PC-3 (cell line): Measurements from ENCODE around the gene ZNF407. TPM values are rescaled to one million over a fixed set of nuclear protein-coding genes. Genes with fewer than 3 reads are reported as not detected.

ENCODE experiments used
- ATAC-seq: fragments of 200-7000 bp; cut with Tn5 transposase; 2 replicates; pipeline ENCODE4 v1.9.1; 2020; ENCODE audit warnings: mild to moderate bottlenecking, moderate library complexity
- BruUV-seq: library from RNA; stranded (reverse); fragments of 400-500 nt; replicated peaks from 2 replicates; lab custom pipeline; 2021; lab: Mats Ljungman, UMichigan
- CTCF ChIA-PET: fragments of 300-600 bp; sonication (Branson Sonifier 250); formaldehyde crosslinking; loops from one replicate; lab custom pipeline; 2022; ENCODE audit warnings: antibody characterized with exemption; lab: Charles Lee
- POLR2A ChIA-PET: fragments of 300-600 bp; sonication (Branson Sonifier 250); formaldehyde crosslinking; loops from one replicate; lab custom pipeline; 2022; ENCODE audit warnings: antibody characterized with exemption; ENCODE audit not compliant: unreplicated experiment; lab: Charles Lee
- DNase-seq: peaks from one replicate; pipeline ENCODE4 v3.0.0-alpha.2; 2015
- H2AFZ ChIP-seq: fragments of 300-600 bp; sonication (generic); 2 replicates; pipeline ENCODE4 v1.6.0; 2016; ENCODE audit warnings: antibody characterized with exemption, low read length
- H3F3A ChIP-seq: fragments of 300-600 bp; sonication (generic); one replicate; pipeline ENCODE4 v1.6.0; 2017; ENCODE audit warnings: antibody characterized with exemption, low read length, control low read depth, mild to moderate bottlenecking; ENCODE audit not compliant: unreplicated experiment
- H3K27ac ChIP-seq: fragments of 300-600 bp; sonication (generic); 2 replicates; pipeline ENCODE4 v1.5.1; 2016; ENCODE audit warnings: mild to moderate bottlenecking, low read length
- H3K27me3 ChIP-seq: fragments of 300-600 bp; sonication (generic); 2 replicates; pipeline ENCODE4 v1.6.1; 2016; ENCODE audit warnings: low read length, mixed read lengths
- H3K36me3 ChIP-seq: fragments of 300-600 bp; sonication (generic); 2 replicates; pipeline ENCODE4 v1.6.1; 2016; ENCODE audit warnings: low read depth, mixed run types, low read length, mixed read lengths
- H3K4me1 ChIP-seq: fragments of 300-600 bp; sonication (generic); 2 replicates; pipeline ENCODE4 v1.5.1; 2016; ENCODE audit warnings: low read length; ENCODE audit not compliant: insufficient read depth
- H3K4me2 ChIP-seq: fragments of 300-600 bp; sonication (generic); 2 replicates; pipeline ENCODE4 v1.6.0; 2016; ENCODE audit warnings: low read length
- H3K4me3 ChIP-seq: fragments of 300-600 bp; sonication (generic); 2 replicates; pipeline ENCODE4 v1.5.1; 2016; ENCODE audit warnings: mild to moderate bottlenecking, low read length, mixed read lengths
- H3K79me2 ChIP-seq: fragments of 300-600 bp; sonication (generic); 2 replicates; pipeline ENCODE4 v1.6.1; 2017; ENCODE audit warnings: low read length, mixed read lengths
- H3K9ac ChIP-seq: fragments of 300-600 bp; sonication (generic); 2 replicates; pipeline ENCODE4 v1.6.0; 2016; ENCODE audit warnings: mild to moderate bottlenecking, low read length
- H3K9me2 ChIP-seq: fragments of 300-600 bp; sonication (generic); replicated peaks from 2 replicates; pipeline ENCODE4 v1.6.1; 2016; ENCODE audit warnings: mixed run types, low read length, mixed read lengths
- H3K9me3 ChIP-seq: fragments of 300-600 bp; sonication (generic); 2 replicates; pipeline ENCODE4 v1.6.1; 2016; ENCODE audit warnings: low read length, mixed read lengths
- H4K20me1 ChIP-seq: fragments of 300-600 bp; sonication (generic); 2 replicates; pipeline ENCODE4 v1.6.1; 2016; ENCODE audit warnings: low read length, mixed read lengths
- EZH2 ChIP-seq: fragments of 300-600 bp; sonication (generic); IDR thresholded peaks from one replicate; pipeline ENCODE4 v1.6.1; 2017; ENCODE audit warnings: antibody characterized with exemption, mild to moderate bottlenecking, low read length; ENCODE audit not compliant: unreplicated experiment
- EZH2phosphoT487 ChIP-seq: fragments of 300-600 bp; sonication (generic); IDR thresholded peaks from 2 replicates; pipeline ENCODE4 v1.6.1; 2018; ENCODE audit warnings: mild to moderate bottlenecking, antibody characterized with exemption, low read length, borderline replicate concordance
- intact Hi-C: fragments of 100-400 bp; cut with micrococcal nuclease; formaldehyde crosslinking; loops from 2 replicates; pipeline ENCODE4 v1.9.0; 2023
- total RNA-seq: library from RNA; depleted of rRNA; stranded (reverse); fragments of >200 nt; gene quantifications from 2 replicates; pipeline ENCODE4 v1.2.3, GENCODE V29; 2014
- TF ChIP-seq, protein P1 (sequence below): fragments of 300-600 bp; sonication (generic); conservative IDR thresholded peaks from 2 replicates; pipeline ENCODE4 v1.5.1; 2017; ENCODE audit warnings: antibody characterized with exemption, low read depth, mild to moderate bottlenecking, low read length

Gene ZNF407
- total RNA-seq, 1 experiment from 2014 or later, result 9.3 TPM

DNA sequence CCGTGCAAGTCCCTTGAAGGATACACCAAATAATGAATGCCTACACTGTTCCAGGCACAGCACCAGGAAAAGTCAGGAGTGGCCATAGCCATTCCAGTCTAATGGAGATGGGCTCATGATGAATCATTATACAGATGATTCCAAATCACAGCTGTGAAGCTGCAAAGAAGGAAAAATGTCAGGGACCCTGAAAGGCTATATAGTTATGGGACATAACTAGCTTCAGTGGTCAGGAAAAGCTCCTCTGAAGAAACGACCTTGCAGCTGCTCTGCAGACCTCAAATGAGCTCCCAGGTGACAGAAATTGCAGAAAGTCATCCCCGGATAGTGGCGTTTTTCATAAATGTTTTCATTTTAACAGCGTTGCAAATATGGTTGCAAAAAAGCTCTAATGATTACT is 410.5 kb downstream of the ZNF407 start:
- TF ChIP-seq, protein P1, sequence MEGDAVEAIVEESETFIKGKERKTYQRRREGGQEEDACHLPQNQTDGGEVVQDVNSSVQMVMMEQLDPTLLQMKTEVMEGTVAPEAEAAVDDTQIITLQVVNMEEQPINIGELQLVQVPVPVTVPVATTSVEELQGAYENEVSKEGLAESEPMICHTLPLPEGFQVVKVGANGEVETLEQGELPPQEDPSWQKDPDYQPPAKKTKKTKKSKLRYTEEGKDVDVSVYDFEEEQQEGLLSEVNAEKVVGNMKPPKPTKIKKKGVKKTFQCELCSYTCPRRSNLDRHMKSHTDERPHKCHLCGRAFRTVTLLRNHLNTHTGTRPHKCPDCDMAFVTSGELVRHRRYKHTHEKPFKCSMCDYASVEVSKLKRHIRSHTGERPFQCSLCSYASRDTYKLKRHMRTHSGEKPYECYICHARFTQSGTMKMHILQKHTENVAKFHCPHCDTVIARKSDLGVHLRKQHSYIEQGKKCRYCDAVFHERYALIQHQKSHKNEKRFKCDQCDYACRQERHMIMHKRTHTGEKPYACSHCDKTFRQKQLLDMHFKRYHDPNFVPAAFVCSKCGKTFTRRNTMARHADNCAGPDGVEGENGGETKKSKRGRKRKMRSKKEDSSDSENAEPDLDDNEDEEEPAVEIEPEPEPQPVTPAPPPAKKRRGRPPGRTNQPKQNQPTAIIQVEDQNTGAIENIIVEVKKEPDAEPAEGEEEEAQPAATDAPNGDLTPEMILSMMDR, result no peak
- no peak for TF ChIP-seq EZH2
- no peak for TF ChIP-seq EZH2phosphoT487
- DNase-seq, result no peak
- no peak for ATAC-seq
- Histone ChIP-seq H3K4me2 (no peak overlapping the region), H3K4me1 (no peaks in the 10 kb centered on the region), H3K27me3 (no peaks in the 10 kb centered on the region), H3K9me2 (no peaks in the 10 kb centered on the region), H3F3A (no peaks in the 10 kb centered on the region), H3K4me3 (no peak overlapping the region), H4K20me1 (no peaks in the 10 kb centered on the region), H3K36me3 (no peaks in the 10 kb centered on the region), H3K9me3 (no peaks in the 10 kb centered on the region), H3K27ac (no peak overlapping the region), H3K9ac (no peak overlapping the region), H3K79me2 (no peaks in the 10 kb centered on the region), H2AFZ (no peak overlapping the region)
- ChIA-PET CTCF (no interaction called here), POLR2A (no interaction called here)
- BruUV-seq, result no TSS peak
- intact Hi-C loops, result no loop called here

DNA sequence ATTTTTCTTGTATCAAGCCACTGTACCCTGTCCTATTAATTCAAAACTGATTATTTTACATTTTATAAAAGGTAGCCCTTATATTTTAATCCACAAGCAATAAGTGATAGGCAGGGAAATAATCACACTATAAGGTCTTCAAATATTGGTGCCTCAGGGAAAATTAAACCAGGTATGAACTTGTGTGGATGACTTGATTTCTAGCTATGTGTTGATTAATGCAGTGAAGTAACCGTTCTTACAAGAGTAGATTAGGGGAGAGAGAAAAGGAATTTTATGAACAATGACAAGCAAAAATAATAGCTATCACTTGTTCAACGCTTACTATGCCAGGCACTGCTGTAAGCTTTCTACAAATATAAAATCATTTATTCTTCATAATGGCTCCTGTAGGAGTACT is 411.6 kb downstream of the ZNF407 start:
- ChIA-PET POLR2A (no interaction called here), CTCF (interaction anchor here (0.7 kb wide), 1 partner anchor 1247 kb away, joined by 5 read pairs; no protein-coding TSS in a partner anchor)
- TF ChIP-seq, protein P1, result no peak
- TF ChIP-seq EZH2phosphoT487, result no peak
- no peak for TF ChIP-seq EZH2
- Histone ChIP-seq H3K36me3 (no peaks in the 10 kb centered on the region), H3K27ac (no peak overlapping the region), H3K4me2 (no peak overlapping the region), H3F3A (no peaks in the 10 kb centered on the region), H3K4me1 (no peaks in the 10 kb centered on the region), H3K79me2 (no peaks in the 10 kb centered on the region), H2AFZ (no peak overlapping the region), H3K27me3 (no peaks in the 10 kb centered on the region), H3K9ac (no peak overlapping the region), H3K9me2 (no peaks in the 10 kb centered on the region), H3K9me3 (no peaks in the 10 kb centered on the region), H4K20me1 (no peaks in the 10 kb centered on the region), H3K4me3 (no peak overlapping the region)
- DNase-seq (no peak), ATAC-seq (no peak)
- intact Hi-C loops, result no loop called here
- BruUV-seq, result no TSS peak

DNA sequence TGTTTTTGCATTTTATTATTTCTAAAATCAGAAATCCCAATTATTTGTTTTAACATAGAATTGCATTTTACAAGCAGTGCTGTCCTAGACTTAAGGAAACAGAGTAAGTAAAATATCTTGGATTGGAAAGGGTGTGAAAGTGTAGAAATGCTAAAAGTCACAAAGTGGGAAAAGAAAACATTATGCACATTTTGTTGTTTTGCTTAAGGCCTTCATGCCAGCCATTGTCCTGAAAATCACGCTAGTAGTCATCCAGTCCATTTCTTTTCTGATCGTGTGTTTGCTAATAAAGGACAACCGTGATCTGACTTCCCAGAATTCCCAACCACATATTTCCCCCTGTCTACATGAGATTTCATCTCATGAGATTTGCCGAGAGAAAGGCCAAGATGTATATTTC is 412.2 kb downstream of the ZNF407 start:
- Histone ChIP-seq H3K4me2 (no peak overlapping the region), H3K79me2 (no peaks in the 10 kb centered on the region), H3K4me3 (no peak overlapping the region), H3K36me3 (no peaks in the 10 kb centered on the region), H2AFZ (no peak overlapping the region), H3K9me2 (no peaks in the 10 kb centered on the region), H3K27me3 (no peaks in the 10 kb centered on the region), H3K27ac (no peak overlapping the region), H4K20me1 (no peaks in the 10 kb centered on the region), H3K4me1 (no peaks in the 10 kb centered on the region), H3K9ac (no peak overlapping the region), H3K9me3 (no peaks in the 10 kb centered on the region), H3F3A (no peaks in the 10 kb centered on the region)
- intact Hi-C loops, result no loop called here
- TF ChIP-seq, protein P1, result no peak
- no peak for TF ChIP-seq EZH2
- TF ChIP-seq EZH2phosphoT487, result no peak
- BruUV-seq, result no TSS peak
- DNase-seq, result no peak
- CTCF ChIA-PET, result no interaction called here
- POLR2A ChIA-PET, result no interaction called here
- no peak for ATAC-seq
